Caki2 (cell line): Measurements from ENCODE around the gene PIK3R1. TPM values are rescaled to one million over a fixed set of nuclear protein-coding genes. Genes with fewer than 3 reads are reported as not detected.
"Not testable (repeated sequence)": the region's sequence is repeated elsewhere in the genome, so short reads cannot be mapped to it uniquely, and the experiment has no call there.

Experiments
- DNase-seq: peaks from one replicate; pipeline ENCODE4 v3.0.0-alpha.2; 2015; ENCODE audit warnings: low read depth
- in situ Hi-C: cut with HindIII; loops from 2 replicates; pipeline ENCODE4 v1.10.0; 2016; ENCODE audit warnings: low sequenced_read_pairs, low pct_unique_long_range_greater_than_20kb, mixed read lengths
- total RNA-seq: library from RNA; depleted of rRNA; stranded (reverse); fragments of >200 nt; shearing (Covaris generic); gene quantifications from 2 replicates; pipeline ENCODE4 v1.2.3, GENCODE V29; 2014; ENCODE audit warnings: low replicate concordance

The PIK3R1 gene
- total RNA-seq, 1 experiment from 2014 or later: 18.0 TPM

DNA sequence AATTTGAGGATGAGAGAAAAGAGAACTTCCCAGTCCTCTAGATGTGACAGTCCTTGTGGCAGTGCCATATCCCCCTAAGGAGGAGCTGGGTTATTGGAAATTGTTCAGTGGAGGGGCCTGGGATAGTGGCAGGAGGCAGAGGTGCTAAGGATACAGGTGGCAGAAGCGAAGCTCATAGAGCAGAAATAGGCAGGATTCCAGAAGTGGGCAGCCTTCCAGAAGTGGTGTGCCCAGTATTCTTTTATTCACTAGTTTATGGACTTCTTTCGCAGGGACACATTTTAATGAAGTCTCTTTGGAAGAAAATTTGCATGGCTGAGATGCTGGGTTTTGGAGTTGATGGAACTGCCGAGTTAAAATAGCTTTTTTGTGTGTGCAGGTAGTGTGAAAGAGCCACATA is 6.8 kb downstream of the PIK3R1 start:
- DNase-seq: no peak
- in situ Hi-C loops: no loop called here

DNA sequence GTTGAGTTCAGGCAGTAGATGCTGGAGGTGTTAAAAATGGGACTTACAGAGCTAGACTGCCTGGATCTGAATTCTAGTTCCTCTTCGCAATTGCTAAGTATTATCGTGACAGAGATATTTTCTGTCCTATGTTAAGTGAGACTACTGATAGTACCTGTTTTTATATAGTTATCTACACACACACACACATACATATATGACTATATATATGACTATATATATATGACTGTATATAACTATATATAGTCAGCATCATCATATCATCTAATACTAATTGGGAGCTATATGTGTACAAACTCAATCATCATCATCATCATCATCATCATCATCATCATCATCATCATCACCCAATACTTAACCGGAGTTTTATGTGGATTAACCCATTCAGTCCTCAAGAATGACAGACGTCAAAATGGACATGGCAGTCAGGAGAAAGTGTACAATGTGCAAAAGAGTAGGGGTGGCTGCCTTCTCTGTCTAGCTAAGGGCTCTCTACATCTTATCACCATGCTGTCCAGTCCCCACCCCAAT is 7.3 kb downstream of the PIK3R1 start:
- DNase-seq: no peak
- in situ Hi-C loops: no loop called here

DNA sequence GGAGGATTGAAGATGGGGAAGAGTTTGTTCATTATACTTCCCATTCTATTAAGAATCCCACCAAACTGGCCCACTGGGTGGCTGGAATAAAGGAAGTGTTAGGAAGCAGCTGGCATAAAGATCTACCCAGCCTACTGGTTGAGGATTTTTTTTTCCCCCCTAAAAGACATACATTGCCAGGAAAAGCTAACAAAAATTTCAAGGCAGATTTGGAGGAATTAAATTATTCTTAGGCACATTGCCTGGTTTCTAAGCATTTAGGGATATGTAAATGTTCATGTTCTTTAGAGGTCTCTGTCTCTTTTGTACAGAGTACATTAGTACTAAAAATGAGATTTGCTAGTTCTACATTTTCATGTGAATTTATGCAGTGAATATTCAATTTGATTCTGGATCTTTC is 8.3 kb downstream of the PIK3R1 start:
- no peak for DNase-seq
- in situ Hi-C loops: no loop called here

DNA sequence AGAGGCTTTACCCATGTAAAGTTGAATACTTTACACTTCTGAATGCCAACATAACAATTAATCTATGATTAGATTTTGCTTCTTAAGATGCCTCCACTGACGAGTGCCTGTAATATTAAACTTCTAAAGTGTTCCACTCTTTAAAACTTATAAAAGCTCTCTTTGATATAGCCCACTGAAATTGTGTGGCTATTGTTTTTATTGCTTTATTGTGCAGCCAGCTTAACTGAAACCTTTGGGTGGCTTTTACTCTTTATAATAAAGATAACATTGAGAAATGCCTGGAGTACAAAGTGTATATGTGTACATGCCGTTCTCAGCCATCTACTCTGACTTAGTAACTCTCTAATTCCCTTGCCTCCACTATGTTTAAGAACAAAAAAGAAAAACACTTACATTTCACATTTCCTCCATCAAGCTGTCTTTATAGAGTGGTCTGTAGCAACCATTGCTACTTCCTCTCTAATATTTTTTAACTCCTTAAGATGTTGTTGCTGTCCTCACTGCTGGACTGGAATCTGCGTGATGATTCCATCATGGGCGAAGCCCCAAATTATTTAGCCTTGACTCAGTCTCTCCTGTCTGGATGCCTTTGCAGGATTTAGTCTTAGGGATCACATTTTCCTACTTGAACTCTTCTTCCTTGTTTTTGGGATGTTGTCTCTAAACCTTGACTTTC is 9.1 kb downstream of the PIK3R1 start:
- in situ Hi-C loops: no loop called here
- DNase-seq: no peak

DNA sequence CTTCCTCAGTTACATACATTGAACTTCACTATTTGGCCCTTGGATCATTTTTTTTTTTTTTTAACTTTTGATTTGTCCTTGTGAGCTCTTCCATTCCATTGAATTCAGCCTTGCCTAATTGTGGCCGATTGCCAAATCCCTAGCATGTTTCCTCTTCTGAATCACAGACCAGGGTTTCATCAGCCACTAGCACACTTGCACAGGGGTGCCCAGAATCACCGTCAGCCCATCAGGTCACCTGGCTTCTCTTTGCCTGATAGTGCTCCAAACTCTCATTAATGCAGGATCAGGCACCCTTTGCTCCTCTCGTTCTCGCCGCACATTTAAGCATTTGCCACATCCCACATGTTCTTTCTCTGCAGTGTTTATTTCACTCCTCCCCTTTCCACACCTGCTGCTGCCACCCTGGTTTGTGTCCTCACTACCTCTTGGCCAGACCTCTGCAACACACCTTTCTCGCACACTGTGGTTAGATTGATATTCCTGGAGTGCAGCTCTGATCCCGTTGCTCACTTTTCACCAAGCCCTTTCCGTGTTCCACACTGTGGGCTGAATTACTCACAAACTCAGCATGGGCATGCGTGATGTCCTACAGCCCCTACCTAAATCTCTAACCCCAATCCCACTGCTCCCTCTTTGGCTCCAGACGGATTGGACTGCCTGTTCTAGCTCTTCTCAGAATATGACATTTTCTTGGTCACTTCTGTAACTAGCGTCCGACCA is 9.8 kb downstream of the PIK3R1 start:
- in situ Hi-C loops: no loop called here
- peak; percentile 38 for DNase-seq

DNA sequence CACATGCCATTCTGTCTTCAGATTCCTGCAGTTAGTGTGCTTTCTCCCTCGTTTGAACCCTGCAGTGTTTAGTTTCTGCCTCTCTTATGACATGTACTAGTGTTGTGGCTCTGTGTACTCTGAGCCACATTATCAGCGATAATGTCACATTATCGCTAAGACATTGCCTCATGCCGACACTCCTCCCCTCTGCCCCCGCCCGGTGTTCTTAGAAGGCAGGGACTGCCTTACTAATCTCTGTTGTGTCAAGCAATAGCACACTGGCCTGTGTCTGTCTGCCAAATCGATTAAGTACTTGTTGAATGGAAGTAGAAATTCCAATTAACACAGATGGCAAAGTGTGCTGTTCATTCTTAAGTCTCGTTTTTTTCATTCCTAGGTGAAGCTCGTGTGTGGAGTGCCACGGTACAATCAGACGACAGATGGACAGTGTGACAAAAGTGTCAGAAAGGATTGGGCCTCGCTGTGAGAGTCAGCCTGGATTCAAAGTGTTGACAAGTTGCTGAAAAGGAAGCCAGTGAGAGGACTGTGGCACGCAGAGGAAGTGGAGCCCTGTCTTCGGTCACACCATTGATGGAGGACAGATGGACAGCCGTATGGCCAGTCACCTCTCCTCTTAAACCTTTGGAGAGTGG is 10.5 kb downstream of the PIK3R1 start:
- DNase-seq: no peak
- in situ Hi-C loops: no loop called here

DNA sequence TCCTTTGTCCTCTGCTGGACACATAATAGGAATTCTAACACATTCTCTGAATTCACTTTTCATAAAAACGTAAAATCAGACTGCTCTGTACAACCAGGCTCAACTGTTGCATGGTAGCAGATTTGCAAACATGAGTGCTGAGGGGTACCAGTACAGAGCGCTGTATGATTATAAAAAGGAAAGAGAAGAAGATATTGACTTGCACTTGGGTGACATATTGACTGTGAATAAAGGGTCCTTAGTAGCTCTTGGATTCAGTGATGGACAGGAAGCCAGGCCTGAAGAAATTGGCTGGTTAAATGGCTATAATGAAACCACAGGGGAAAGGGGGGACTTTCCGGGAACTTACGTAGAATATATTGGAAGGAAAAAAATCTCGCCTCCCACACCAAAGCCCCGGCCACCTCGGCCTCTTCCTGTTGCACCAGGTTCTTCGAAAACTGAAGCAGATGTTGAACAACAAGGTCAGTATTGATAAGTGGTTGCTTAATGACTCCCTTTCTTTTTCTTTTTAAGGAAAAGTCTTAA is 11.1 kb downstream of the PIK3R1 start:
- DNase-seq: no peak

DNA sequence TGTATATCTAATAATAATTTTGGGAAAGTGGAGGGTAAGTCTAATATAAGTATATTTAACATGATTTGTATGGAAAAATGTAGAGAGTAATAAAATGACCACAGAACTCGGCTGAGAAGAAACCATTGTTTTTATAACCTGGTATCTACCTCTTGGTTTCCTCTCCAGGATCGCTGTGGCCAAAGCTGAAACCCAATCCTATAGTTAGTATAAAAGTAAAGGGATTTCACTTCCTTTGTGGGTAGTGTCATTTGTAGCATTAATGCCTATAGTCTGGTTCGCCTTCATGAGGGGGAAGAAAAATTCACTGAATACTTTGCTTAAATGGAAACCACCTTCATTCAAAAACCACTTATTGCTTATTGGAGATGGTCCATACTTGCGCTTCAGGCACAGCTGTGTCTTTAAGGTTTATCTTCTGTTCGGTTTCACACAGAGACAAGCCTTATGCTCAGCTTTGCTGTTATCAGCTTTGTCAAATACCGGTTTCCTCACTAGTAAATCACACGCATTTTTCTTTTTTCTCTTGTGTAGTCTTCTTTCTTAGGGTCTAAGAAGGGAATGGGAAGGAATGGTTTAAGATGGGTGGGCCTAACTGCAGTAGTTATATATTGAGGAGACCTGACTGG is 12.1 kb downstream of the PIK3R1 start:
- DNase-seq: no peak
- in situ Hi-C loops: no loop called here

More for the DNA sequence above, 11.1 kb downstream of the PIK3R1 start:
- in situ Hi-C loops: no loop called here

DNA sequence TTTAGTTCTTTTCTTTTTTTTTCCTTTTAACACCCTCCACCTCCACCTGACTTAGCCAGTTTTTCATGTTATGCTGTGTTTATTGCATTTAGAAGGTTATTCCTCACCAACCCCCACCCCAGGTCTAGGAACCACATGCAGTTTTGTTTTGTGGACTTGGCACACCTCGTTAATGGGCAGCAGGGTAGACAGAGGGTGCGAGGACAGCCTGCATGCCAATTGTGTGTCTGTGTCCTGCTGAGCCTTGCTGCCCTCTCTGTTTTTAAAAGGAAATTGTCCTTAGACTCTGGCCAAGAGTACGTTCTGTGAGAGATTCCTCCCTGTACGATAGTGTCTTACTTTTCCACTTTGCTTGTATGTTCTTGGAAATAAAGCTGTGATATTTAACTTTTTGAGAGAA is 13.9 kb downstream of the PIK3R1 start:
- in situ Hi-C loops: no loop called here
- no peak for DNase-seq

DNA sequence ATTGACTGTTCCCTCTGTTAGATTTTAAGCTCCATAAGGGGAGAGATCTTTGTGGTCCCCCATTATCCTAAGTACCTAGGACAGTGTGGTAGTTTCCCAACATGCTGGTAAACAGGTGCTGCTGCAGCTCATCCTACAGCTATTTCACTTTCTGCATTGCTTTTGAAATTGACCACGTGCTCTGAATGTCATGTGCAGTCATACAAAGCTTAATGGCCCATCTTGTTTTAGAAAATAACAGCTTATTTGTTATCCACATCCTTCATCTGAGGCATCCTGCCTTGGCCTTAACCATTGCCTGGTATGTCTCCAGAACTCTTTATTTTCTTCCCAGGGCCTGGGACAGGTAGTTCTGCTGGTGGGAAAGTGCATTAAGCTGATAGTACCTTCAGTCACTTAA is 14.7 kb downstream of the PIK3R1 start:
- in situ Hi-C loops: no loop called here

DNA sequence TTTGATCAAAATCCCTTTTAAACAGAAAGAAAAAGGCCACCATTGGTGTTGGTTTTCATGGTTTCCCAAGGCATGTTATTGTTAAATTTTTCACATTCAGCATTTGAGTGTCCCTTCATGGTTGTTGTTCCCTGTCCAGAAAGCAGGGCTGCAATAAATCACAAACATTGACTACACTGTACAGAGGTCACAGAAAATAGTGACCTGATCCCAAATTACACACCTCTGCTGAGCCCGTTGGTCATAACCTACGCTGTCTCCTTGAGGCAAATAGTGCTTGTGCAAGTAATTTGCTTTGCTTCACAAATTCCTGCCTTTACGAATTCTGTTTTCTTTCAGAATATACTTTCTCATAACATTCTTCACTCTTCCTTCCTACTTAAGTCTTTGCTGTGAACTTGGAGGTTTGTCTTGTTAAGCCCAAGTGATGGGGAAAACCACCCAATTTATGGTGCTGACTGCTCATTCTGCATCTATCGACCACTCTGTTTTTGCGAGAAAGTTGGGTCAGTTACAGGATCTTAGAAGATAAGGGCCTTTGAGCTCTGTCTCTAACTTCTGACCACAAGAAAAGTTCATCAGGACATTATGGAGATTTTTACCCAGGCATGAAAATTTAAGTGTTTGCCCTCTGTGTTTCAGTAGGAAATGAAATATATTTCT is 16.0 kb downstream of the PIK3R1 start:
- DNase-seq: no peak
- in situ Hi-C loops: no loop called here

More for the DNA sequence above, 14.7 kb downstream of the PIK3R1 start:
- DNase-seq: no peak

DNA sequence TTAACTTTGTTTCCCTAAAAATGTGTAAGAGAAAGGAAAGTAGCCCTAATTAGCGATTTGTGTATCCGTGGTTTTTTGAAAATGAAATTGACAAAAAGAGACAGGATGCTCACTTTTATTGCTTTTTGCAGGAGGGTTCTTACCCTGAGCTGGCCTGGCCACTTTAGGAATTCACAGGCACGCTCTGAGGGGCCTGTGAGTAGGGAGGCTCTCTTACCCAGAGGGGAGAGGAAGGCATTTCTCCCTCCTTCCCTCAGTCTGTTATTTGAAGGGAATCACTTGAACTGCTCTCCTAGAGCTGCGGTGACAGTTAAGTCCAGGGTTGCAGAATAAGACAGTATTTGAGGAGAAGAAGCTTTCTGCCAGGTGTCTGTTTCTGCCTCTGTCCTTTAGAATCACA is 16.7 kb downstream of the PIK3R1 start:
- in situ Hi-C loops: no loop called here
- no peak for DNase-seq

DNA sequence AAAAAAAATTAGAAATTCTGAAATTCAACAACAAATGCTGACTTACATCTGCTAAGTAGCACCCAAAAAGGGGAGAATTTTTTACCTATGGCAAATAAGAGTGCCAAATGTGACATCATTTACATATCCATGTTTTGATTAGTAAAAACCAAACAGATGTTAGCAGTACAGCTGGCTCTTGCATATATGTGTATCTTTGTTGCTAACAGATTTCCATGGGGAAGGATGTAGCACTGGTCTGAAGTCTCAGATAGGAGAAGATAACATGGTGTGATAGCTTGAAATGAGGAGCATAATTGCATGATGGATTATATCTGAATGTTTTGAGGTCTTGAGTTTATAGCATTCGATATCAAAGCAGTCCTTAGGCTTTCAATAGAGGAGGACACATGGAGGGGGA is 17.5 kb downstream of the PIK3R1 start:
- in situ Hi-C loops: no loop called here
- DNase-seq: no peak

DNA sequence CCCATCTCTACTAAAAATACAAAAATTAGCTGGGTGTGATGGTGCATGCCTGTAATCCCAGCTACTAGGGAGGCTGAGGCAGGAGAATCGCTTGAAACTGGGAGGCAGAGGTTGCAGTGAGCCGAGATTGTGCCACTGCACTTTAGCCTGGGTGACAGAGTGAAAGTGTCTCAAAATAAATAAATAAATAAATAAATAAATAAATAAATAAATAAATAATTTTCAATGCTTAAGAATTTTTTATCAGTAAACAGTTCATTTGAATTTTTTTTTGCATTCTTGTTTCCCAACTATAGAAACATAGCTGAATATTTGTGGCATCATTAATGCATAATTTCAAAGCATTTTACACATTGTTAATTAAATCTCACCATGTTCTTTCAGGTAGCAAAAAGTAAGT is 19.7 kb downstream of the PIK3R1 start:
- in situ Hi-C loops, DNase-seq: not testable (repeated sequence)

DNA sequence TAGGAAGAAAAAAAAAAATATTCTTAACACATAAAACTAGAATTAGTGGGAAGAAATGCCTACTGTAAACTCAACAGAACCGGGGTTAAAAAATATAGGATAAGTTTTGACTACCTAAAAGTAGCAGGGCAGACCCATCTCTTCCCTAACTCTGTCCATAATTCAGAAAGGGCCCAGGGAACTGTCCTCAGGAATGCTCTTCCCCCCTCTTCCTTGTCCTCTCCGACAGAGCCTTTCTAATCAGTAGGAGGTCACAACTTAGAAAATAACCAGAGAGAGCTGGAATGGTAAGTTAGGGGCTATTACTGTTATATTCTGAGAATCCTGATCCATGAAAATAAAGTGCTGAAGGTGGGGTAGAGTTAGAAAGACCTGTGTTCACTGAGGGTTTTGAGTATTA is 22.2 kb downstream of the PIK3R1 start:
- in situ Hi-C loops: no loop called here
- DNase-seq: no peak

DNA sequence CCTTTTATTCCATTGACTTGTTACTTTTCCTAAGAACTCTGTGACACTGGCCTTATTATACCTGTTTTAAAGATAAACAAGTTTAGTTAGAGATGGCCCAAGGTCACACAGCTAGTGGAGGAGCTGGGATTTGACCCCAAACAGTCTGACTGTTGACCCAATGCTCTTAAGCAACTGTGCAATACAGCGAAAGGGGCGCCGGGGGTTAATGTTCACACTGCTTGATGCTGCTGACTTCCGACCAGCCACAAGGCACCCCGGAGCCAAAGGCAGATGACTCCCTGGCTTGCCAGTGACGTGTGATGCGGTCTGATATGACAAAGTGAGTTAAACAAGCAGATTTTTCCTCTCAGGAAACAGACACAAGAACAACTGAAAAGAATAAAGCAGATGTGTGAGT is 23.9 kb downstream of the PIK3R1 start:
- DNase-seq: peak; percentile 72

DNA sequence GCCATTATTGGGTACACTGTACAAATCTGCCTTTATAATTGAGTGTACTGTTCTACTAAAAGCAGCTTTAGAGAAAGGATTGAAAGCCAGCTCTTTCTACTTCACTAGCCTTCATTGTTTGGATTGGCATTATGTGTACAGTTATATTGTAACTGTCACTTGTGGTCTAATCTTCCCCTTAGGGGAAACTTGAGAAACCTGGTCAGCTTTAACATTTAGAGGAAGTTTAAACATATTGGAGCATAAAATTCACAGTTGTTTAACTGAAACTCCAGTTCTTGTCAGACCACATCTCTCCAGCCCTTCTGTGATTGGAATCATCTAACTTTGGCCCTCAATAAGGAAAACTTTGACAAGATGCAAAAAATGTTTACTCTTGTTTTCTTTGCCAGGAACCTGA is 24.6 kb downstream of the PIK3R1 start:
- DNase-seq: peak; percentile 63
- in situ Hi-C loops: no loop called here

More for the DNA sequence above, 23.9 kb downstream of the PIK3R1 start:
- in situ Hi-C loops: no loop called here

DNA sequence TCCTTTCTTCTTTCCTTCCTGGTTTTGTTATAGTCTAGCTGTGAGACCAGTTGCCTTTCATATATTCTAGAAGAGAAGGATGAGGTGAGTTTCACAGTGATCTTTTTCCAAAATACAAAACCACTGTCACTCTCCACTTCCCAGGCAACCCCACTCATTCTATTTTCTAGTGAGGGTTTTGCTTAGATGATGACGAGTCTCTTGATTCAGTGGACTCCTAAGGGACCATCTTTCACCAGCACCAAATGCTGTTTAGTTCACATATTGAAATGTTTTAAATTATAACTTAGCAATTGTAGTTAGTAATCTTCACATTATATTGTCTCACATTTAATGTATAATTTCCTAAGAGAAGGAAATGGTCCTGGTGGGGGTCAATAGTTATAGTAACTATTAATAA is 25.2 kb downstream of the PIK3R1 start:
- DNase-seq: no peak
- in situ Hi-C loops: no loop called here
